Chondrocyte (in vitro differentiated cells): ENCODE results near the gene HDHD5. TPM values are rescaled to one million over a fixed set of nuclear protein-coding genes. Genes with fewer than 3 reads are reported as not detected.

ENCODE experiments used
- DNase-seq: peaks from one replicate; pipeline ENCODE4 v3.0.0; 2021; ENCODE audit warnings: mixed read lengths, low spot score
- H3K27ac Mint-ChIP-seq: one replicate; pipeline ENCODE4 v1.8.0; 2021; ENCODE audit warnings: mild to moderate bottlenecking, moderate library complexity, mixed read lengths; ENCODE audit not compliant: unreplicated experiment
- H3K27me3 Mint-ChIP-seq: 2 replicates; pipeline ENCODE4 v1.8.0; 2021; ENCODE audit warnings: low read depth, mixed read lengths
- H3K36me3 Mint-ChIP-seq: 2 replicates; pipeline ENCODE4 v1.8.0; 2021; ENCODE audit warnings: low read depth, mixed read lengths
- H3K4me1 Mint-ChIP-seq: 2 replicates; pipeline ENCODE4 v1.8.0; 2021; ENCODE audit warnings: low read depth, mild to moderate bottlenecking, mixed read lengths
- H3K4me3 Mint-ChIP-seq: one replicate; pipeline ENCODE4 v1.8.0; 2021; ENCODE audit warnings: mild to moderate bottlenecking, moderate library complexity, mixed read lengths; ENCODE audit not compliant: unreplicated experiment
- H3K9me3 Mint-ChIP-seq: 2 replicates; pipeline ENCODE4 v1.8.0; 2021; ENCODE audit warnings: low read depth, mixed read lengths
- total RNA-seq: library from RNA; stranded (reverse); gene quantifications from 3 replicates; pipeline ENCODE4 v1.2.1, GENCODE V29; 2021
- TF ChIP-seq, protein P1 (sequence below): fragments of 200-600 bp; sonication (generic); IDR thresholded peaks from 2 replicates; pipeline ENCODE4 v1.5.0; 2021; ENCODE audit warnings: antibody characterized with exemption, mild to moderate bottlenecking, moderate library complexity

HDHD5 gene
- total RNA-seq, 1 donor from 2014 or later: 30.8 TPM

DNA sequence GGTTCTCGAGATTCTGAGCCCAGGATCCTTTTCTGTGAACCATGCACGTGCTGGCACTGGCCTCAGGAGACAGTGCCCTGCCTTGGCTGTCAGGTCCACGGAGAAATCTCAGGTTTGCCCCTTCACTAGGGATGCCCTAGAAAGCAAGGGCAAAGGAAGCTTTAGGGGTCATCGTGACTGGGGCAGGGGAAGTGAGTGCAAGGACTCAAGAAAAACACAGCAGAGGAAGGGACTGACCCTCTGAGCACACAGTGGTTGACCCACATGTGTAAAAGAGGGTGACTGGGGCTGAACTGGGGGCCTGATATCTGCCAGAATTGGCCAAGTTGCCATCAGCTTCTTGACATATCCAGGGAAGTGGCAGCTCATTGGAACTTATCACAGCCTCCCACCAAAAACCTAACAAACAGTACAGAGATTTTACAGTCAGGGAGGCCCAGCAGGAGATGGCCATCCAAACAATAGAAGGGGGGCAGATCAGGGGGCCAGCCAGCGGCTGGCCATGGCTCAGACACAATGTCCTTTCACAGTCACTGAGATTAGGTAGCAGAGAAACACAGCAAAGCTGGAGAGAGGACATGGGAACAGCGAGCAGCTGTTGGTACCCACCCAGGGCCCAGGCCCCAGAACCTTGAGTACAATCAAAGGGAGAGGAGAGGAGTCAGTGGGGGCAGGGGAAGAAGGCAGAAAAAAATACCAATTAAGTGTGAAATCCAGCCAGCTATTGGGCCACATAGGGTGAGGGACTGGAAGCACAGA, 42.3 kb downstream of the HDHD5 start:
- H3K4me3 Mint-ChIP-seq: no peak overlapping the region
- DNase-seq: peak; percentile 51
- peaks cover 2% of the 10 kb centered on the region for H3K4me1 Mint-ChIP-seq
- H3K36me3 Mint-ChIP-seq: no peaks in the 10 kb centered on the region
- TF ChIP-seq, protein P1, sequence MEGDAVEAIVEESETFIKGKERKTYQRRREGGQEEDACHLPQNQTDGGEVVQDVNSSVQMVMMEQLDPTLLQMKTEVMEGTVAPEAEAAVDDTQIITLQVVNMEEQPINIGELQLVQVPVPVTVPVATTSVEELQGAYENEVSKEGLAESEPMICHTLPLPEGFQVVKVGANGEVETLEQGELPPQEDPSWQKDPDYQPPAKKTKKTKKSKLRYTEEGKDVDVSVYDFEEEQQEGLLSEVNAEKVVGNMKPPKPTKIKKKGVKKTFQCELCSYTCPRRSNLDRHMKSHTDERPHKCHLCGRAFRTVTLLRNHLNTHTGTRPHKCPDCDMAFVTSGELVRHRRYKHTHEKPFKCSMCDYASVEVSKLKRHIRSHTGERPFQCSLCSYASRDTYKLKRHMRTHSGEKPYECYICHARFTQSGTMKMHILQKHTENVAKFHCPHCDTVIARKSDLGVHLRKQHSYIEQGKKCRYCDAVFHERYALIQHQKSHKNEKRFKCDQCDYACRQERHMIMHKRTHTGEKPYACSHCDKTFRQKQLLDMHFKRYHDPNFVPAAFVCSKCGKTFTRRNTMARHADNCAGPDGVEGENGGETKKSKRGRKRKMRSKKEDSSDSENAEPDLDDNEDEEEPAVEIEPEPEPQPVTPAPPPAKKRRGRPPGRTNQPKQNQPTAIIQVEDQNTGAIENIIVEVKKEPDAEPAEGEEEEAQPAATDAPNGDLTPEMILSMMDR: no peak
- H3K27ac Mint-ChIP-seq: no peak overlapping the region
- H3K27me3 Mint-ChIP-seq: peaks cover 2% of the 10 kb centered on the region
- H3K9me3 Mint-ChIP-seq: peaks cover 6% of the 10 kb centered on the region

DNA sequence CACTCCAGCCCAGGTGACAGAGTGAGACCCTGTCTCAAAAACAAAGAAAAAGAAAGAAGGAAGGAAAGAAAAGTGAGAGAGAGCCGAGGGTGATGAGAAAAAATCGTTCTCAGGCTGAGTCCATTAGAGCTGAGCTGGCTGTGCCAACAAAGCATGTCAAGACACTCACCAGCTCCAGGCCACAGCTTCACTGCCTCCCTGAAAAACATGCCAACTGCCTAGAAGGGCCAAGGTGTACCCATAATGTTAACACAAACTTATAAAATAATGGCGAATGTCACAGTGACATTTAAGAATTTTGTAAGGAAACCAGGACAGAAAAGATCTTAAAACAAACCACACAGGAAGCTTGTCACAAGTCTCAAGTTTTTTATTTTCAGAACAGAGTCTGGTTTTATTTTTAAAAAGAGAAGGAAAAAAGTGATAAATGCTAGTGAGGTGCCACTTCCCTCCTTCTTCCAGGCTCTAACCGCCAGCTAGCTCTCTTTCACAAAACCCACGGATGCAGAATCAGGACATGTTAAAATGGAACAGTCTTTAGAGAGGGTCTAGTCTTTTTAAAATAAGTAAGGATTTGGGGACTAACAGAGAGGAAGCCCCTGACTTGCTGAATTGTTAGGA, 43.0 kb downstream of the HDHD5 start:
- TF ChIP-seq, protein P1: no peak
- Mint-ChIP-seq H3K9me3 (peaks cover 6% of the 10 kb centered on the region), H3K36me3 (no peaks in the 10 kb centered on the region), H3K27ac (no peak overlapping the region), H3K4me1 (no peaks in the 10 kb centered on the region), H3K27me3 (no peaks in the 10 kb centered on the region), H3K4me3 (no peak overlapping the region)
- no peak for DNase-seq

DNA sequence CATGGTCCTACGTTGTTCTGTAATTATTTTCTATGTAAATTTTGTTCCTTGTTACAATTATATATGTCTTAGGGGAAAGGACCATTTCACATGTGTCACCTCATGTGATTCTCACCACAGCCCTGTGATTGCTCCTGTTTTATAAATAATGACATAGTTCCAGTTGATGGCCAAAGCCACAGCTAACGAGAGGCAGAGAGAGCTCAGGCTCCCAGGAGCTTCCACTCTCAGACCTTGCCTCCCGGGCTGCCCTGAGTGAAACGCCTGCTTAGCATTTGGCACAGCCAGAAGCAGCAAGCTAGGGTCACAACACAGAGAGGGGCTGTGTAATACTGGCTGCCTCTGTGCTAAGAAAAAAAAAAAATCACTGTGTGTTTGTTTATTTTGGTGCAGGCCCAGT, 43.8 kb downstream of the HDHD5 start:
- H3K4me1 Mint-ChIP-seq: no peaks in the 10 kb centered on the region
- no peaks in the 10 kb centered on the region for H3K27me3 Mint-ChIP-seq
- TF ChIP-seq, protein P1: no peak
- DNase-seq: peak; percentile 34
- H3K36me3 Mint-ChIP-seq: peaks cover 1% of the 10 kb centered on the region
- H3K27ac Mint-ChIP-seq: no peak overlapping the region
- H3K4me3 Mint-ChIP-seq: no peak overlapping the region
- peaks cover 6% of the 10 kb centered on the region for H3K9me3 Mint-ChIP-seq

DNA sequence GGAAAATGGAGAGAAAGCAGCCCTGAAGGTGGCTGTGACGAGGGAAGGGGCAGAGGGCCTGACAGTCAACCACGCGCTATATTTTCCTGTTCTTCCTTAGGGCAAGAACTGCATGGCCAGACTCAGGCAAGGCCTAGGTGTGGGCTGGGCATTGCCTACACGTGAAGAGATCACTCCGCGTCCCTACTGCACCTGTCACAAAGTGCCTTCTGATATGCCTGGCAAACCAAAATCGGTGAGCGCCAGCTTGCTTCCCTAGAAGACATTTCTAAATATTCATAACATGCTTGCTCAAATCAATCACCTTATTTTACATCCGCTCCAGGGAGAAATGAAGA, 44.2 kb downstream of the HDHD5 start:
- H3K4me3 Mint-ChIP-seq: no peak overlapping the region
- no peak overlapping the region for H3K27ac Mint-ChIP-seq
- H3K36me3 Mint-ChIP-seq: peaks cover 2% of the 10 kb centered on the region
- TF ChIP-seq, protein P1: no peak
- no peaks in the 10 kb centered on the region for H3K4me1 Mint-ChIP-seq
- H3K9me3 Mint-ChIP-seq: peaks cover 6% of the 10 kb centered on the region
- H3K27me3 Mint-ChIP-seq: no peaks in the 10 kb centered on the region
- peak; percentile 38 for DNase-seq

DNA sequence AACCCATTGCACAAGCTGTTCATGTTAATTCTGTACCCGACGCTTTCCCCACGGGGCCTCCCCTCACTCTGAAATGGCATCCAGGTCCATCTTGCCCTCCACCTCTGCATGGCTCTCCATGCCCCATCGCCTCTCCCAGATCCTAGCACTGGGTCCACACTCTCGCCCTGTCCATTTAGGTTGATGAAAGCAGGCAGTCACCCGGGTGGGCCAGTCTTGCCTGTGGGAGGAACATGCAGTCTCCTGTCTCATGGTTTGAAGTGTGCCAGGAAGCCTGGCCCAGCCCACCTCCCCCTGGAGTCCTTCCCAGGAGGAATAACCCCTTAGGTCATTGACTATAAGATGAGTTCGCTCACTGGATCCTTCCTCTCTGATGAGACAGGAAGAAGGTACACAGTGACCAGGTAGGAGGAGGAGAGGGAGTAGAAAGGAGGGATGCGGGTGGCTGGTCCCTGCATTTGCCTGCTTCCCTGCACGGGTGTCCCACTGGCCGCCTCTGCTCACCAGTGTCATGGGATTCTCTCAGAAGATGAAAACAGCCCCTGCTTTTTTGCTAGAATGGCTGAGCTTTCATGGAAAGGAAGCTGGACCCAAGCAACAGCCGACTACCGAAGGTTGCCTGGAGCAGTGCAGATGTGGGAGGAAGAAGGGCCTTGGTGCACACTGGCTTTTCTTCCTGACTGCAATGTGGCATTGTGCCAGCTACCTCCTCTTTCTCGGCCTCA, 44.7 kb downstream of the HDHD5 start:
- TF ChIP-seq, protein P1: no peak
- Mint-ChIP-seq H3K27me3 (no peaks in the 10 kb centered on the region), H3K4me3 (no peak overlapping the region), H3K9me3 (peaks cover 6% of the 10 kb centered on the region), H3K4me1 (no peaks in the 10 kb centered on the region), H3K27ac (no peak overlapping the region), H3K36me3 (peaks cover 5% of the 10 kb centered on the region)
- peak; percentile 55 for DNase-seq
